Measurements from ENCODE around the gene RFX2. TPM values are rescaled to one million over a fixed set of nuclear protein-coding genes. Genes with fewer than 3 reads are reported as not detected.

The RFX2 gene
- total RNA-seq, 4 donors from 2014 or later, result 12.6 to 17.3 (median 15.0) TPM

GRCh38 chr19:5977785-5978605, 132.3 kb downstream of the RFX2 start, which contains the start of gene RANBP3:
Gene RANBP3, minus strand, starts transcription at chr19:5978140. Its CDS starts 58 bp downstream, at chr19:5978082.
- Histone ChIP-seq H3K4me1 (peaks cover 0 to 63% (median 32%) of the 10 kb centered on the region in 4 donors), H3K27ac (peak within 1 kb of the TSS; percentile 85 to 94 (median 92))
- 1% methylated on average over 60 to 69 of the region's 88 CpGs for WGBS, 2 donors

DNA sequence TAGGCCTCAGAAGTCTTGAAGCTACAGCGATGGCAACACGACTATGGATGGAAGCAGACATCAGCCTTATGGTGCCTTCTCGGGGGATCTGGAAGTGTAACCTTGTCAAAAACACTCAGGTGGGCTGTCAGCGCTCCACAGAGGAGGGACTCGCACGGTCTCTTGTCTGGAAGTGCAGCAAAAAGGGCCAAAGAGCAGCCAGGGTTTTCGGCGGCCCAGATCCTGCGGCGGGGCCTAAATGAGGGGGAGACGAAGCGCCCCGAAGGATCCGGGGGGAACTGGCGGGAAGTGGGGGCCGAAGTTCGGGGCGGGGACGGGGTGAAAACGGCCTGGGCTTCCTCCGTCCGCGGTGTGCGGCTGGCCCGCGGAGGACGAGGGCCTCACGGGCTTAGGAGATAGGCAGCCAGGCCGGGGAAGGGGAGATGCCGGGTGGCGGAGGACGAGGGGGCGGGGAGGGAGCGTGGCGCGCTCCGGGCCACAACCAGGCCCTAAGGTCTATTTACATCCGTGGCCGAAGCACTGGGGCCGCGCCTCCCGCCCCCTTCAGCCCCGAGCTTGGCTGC, 133.0 kb downstream of the RFX2 start:
- no peak for TF ChIP-seq CTCF (IDR thresholded peaks at IDR 0.05)
- TF ChIP-seq EP300 (IDR thresholded peaks at IDR 0.05), result no peak
- no peak for TF ChIP-seq POLR2A (IDR thresholded peaks at IDR 0.05)
- no peaks in the 10 kb centered on the region for H3K27me3 ChIP-seq
- peaks cover 0 to 70% (median 32%) of the 10 kb centered on the region in 4 donors for H3K4me1 ChIP-seq
- DNase-seq (ENCODE audit: low spot score in 2 of 2), result no peak
- H3K4me3 ChIP-seq, result peak overlapping the region; percentile 79 to 96 (median 86)
- WGBS, 2 donors, result 1 to 5% methylated on average over 8 to 43 of the region's 43 CpGs
- H3K27ac ChIP-seq, result peak overlapping the region; percentile 73 to 94 (median 89)
- H3K36me3 ChIP-seq, result peaks cover 0 to 28% (median 0%) of the 10 kb centered on the region in 3 donors
- no peaks in the 10 kb centered on the region for H3K9me3 ChIP-seq

More at GRCh38 chr19:5977785-5978605, 132.3 kb downstream of the RFX2 start, which contains the start of gene RANBP3:
- H3K4me3 ChIP-seq, result peak within 1 kb of the TSS; percentile 79 to 96 (median 86)
- H3K36me3 ChIP-seq, result peaks cover 0 to 28% (median 0%) of the 10 kb centered on the region in 3 donors
- DNase-seq (ENCODE audit: low spot score in 2 of 2), result peak; percentile 91 to 95
- no peaks in the 10 kb centered on the region for H3K9me3 ChIP-seq
- H3K27me3 ChIP-seq, result no peaks in the 10 kb centered on the region
- TF ChIP-seq CTCF (IDR thresholded peaks at IDR 0.05) (peak in 1 of 5 experiments; percentile 56), EP300 (IDR thresholded peaks at IDR 0.05) (peak; percentile 96 to 98), POLR2A (IDR thresholded peaks at IDR 0.05) (peak; percentile 47 to 84)

DNA sequence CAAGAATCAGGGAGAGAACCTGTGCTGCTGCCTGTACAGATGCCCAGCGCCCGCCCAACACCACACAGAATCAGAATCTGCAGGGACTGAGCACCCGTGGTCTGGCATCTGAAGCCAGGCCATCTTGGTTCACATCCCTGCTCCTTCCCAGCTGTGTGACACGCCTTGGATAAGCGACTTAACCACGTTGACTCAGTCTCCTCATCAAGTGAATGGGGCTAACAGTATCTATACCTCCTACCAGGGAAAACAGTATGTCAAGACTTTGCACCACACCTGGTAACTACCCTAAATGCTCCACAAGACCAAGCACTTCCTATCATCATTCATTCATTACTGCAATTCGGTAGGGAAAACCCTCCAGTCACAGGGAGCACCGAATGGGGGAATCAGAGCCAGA, 133.5 kb downstream of the RFX2 start:
- H3K27ac ChIP-seq, result peak overlapping the region in 2 of 4 donors; percentile 85 to 93
- WGBS, 2 donors, result 57 to 58% methylated on average over 8 of the region's 8 CpGs
- peaks cover 0 to 28% (median 0%) of the 10 kb centered on the region in 3 donors for H3K36me3 ChIP-seq
- DNase-seq (ENCODE audit: low spot score in 2 of 2), result no peak
- H3K4me3 ChIP-seq, result peak overlapping the region; percentile 79 to 96 (median 86)
- H3K27me3 ChIP-seq, result no peaks in the 10 kb centered on the region
- H3K4me1 ChIP-seq, result peaks cover 0 to 76% (median 32%) of the 10 kb centered on the region in 4 donors
- no peak for TF ChIP-seq CTCF (IDR thresholded peaks at IDR 0.05)
- no peak for TF ChIP-seq EP300 (IDR thresholded peaks at IDR 0.05)
- TF ChIP-seq POLR2A (IDR thresholded peaks at IDR 0.05), result no peak
- H3K9me3 ChIP-seq, result no peaks in the 10 kb centered on the region

DNA sequence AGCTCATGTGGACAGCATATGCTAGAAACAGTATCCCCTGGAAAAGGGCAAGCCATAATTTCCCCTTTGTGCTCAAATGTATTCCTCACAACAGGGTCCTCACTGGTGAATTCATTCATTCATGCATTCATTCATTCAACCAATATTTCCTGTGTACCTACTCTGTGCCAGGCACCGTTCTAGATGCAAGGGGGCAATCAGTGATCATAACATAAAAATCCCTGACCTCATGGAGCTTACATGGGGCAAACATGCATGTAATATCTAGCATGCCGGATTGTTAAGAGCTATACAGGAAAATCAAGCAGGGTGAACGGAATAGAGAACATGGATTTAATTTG, 134.9 kb downstream of the RFX2 start:
- Histone ChIP-seq H3K27ac (peak overlapping the region in 1 of 4 donors; percentile 17), H3K4me1 (peaks cover 0 to 76% (median 32%) of the 10 kb centered on the region in 4 donors), H3K9me3 (no peaks in the 10 kb centered on the region), H3K36me3 (peaks cover 0 to 25% (median 0%) of the 10 kb centered on the region in 3 donors), H3K27me3 (no peaks in the 10 kb centered on the region), H3K4me3 (no peak overlapping the region)
- whole genome bisulfite sequencing, 2 donors, result 86 to 93% methylated on average over 3 of the region's 3 CpGs
- TF ChIP-seq POLR2A (IDR thresholded peaks at IDR 0.05), result no peak
- no peak for TF ChIP-seq EP300 (IDR thresholded peaks at IDR 0.05)
- TF ChIP-seq CTCF (IDR thresholded peaks at IDR 0.05), result no peak
- DNase-seq (ENCODE audit: low spot score in 2 of 2), result no peak
